ENCODE data around the gene ITGA3. TPM values are rescaled to one million over a fixed set of nuclear protein-coding genes. Genes with fewer than 3 reads are reported as not detected.

ITGA3 gene
- total RNA-seq, 1 experiment from 2014 or later = 1.4 TPM

DNA sequence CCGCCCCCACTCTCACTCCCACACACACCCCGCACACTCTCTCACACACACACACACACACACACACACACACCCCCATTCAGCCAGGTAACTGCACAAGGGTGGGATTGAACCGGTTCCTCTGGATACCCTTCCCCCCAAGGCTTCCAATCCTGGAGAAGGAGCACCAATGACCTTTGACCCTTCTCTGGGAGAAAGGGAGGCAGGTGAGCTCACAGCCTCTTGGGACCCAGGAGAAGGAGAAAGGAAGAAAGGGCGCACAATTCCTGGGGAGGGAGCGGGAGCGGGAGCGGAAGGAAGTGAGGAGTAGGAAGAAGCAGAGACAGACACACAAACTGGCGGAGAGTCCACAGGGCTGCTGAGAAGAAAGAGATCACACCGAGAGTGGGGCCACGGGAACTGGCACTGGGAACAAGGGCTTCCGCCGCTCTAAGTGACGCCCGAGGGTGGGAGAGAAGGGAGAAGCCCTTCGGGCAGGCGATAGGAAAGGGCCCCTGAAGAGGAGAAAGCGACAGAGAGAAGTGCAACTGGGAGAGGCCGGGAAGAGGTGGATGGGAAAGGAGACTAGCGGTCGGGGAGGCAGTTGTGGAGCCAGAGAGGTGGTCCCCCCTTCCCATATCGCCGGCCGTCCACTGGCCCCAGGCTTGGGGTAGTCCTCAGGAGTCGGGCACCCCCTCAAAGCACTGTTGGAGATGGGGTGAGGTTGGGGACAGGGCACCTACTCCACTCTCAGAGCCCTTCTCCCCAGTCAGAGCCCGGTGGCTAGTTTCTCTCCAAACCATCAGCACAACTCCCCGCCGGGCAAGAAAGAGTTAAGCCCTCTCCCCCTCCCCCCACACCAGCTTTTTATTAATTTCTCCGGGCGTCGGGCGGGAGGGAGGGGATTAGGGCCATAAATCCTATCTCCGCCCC is 72.8 kb downstream of the ITGA3 start:
- ChIA-PET CTCF (interaction anchor here (0.6 to 0.7 kb wide), 3 partner anchors 10 to 125 kb away, joined by 3 to 8 read pairs (median 3); no protein-coding TSS in a partner anchor), POLR2A (ENCODE audit: low non-redundant PET) (no interaction called here)
- Histone ChIP-seq H3K27ac (ENCODE audit: low read depth, low read length, poor library complexity, severe bottlenecking) (peak overlapping the region; percentile 90), H3K27me3 (replicated peaks; ENCODE audit: insufficient read depth, low read depth, low read length, poor library complexity) (no peaks in the 10 kb centered on the region), H3K9me3 (ENCODE audit: low read depth, low read length, poor library complexity, severe bottlenecking) (no peaks in the 10 kb centered on the region), H3K36me3 (ENCODE audit: insufficient read depth, low read length, poor library complexity, severe bottlenecking) (no peaks in the 10 kb centered on the region), H3K4me3 (ENCODE audit: low read depth, low read length, poor library complexity, severe bottlenecking) (peak overlapping the region; percentile 81), H3K4me1 (ENCODE audit: insufficient read depth, low read length, poor library complexity, severe bottlenecking) (peaks cover 40% of the 10 kb centered on the region)
- DNase-seq (ENCODE audit: low spot score) = peak; percentile 85
- TF ChIP-seq, protein P1, sequence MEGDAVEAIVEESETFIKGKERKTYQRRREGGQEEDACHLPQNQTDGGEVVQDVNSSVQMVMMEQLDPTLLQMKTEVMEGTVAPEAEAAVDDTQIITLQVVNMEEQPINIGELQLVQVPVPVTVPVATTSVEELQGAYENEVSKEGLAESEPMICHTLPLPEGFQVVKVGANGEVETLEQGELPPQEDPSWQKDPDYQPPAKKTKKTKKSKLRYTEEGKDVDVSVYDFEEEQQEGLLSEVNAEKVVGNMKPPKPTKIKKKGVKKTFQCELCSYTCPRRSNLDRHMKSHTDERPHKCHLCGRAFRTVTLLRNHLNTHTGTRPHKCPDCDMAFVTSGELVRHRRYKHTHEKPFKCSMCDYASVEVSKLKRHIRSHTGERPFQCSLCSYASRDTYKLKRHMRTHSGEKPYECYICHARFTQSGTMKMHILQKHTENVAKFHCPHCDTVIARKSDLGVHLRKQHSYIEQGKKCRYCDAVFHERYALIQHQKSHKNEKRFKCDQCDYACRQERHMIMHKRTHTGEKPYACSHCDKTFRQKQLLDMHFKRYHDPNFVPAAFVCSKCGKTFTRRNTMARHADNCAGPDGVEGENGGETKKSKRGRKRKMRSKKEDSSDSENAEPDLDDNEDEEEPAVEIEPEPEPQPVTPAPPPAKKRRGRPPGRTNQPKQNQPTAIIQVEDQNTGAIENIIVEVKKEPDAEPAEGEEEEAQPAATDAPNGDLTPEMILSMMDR (conservative IDR thresholded peaks at IDR 0.05; ENCODE audit: low read depth, low read length) = no peak
- no peak for TF ChIP-seq EZH2 (IDR thresholded peaks at IDR 0.05; ENCODE audit: borderline replicate concordance, low read depth, low read length, poor library complexity, severe bottlenecking)
- no TSS peak for BruUV-seq (replicated peaks)
- intact Hi-C loops (cut with micrococcal nuclease; ENCODE audit: unreplicated experiment) = no loop called here

DNA sequence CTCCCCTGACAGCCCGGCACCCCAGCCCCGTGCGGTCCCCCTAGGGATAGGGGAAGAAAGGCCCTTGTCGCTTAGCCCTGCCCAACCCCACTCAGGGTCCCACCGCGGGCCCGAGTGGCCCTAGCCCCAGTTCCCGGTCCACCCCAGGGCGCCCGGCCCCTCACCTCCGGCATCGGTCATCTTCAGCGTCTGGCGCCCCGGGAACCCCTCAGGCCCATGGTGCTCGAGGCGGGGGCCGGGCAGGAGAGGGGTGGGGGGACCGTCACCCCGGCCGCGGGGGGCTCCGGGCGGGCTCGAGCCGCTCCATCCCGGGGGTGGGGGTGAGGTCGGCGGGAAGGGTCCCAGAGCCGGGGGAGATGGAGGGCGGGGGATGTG is 73.4 kb downstream of the ITGA3 start:
- ChIA-PET POLR2A (ENCODE audit: low non-redundant PET) (no interaction called here), CTCF (interaction anchor here (0.6 to 1.4 kb wide), 3 partner anchors 10 to 71 kb away, joined by 3 to 8 read pairs (median 3); no protein-coding TSS in a partner anchor)
- intact Hi-C loops (cut with micrococcal nuclease; ENCODE audit: unreplicated experiment) = no loop called here
- no peak for TF ChIP-seq EZH2 (IDR thresholded peaks at IDR 0.05; ENCODE audit: borderline replicate concordance, low read depth, low read length, poor library complexity, severe bottlenecking)
- TF ChIP-seq, protein P1 (conservative IDR thresholded peaks at IDR 0.05; ENCODE audit: low read depth, low read length) = no peak
- BruUV-seq (replicated peaks) = no TSS peak
- no peaks in the 10 kb centered on the region for H3K36me3 ChIP-seq (ENCODE audit: insufficient read depth, low read length, poor library complexity, severe bottlenecking)
- peaks cover 40% of the 10 kb centered on the region for H3K4me1 ChIP-seq (ENCODE audit: insufficient read depth, low read length, poor library complexity, severe bottlenecking)
- no peaks in the 10 kb centered on the region for H3K9me3 ChIP-seq (ENCODE audit: low read depth, low read length, poor library complexity, severe bottlenecking)
- H3K27me3 ChIP-seq (replicated peaks; ENCODE audit: insufficient read depth, low read depth, low read length, poor library complexity) = no peaks in the 10 kb centered on the region
- peak overlapping the region; percentile 90 for H3K27ac ChIP-seq (ENCODE audit: low read depth, low read length, poor library complexity, severe bottlenecking)
- H3K4me3 ChIP-seq (ENCODE audit: low read depth, low read length, poor library complexity, severe bottlenecking) = peak overlapping the region; percentile 81
- no peak for DNase-seq (ENCODE audit: low spot score)

DNA sequence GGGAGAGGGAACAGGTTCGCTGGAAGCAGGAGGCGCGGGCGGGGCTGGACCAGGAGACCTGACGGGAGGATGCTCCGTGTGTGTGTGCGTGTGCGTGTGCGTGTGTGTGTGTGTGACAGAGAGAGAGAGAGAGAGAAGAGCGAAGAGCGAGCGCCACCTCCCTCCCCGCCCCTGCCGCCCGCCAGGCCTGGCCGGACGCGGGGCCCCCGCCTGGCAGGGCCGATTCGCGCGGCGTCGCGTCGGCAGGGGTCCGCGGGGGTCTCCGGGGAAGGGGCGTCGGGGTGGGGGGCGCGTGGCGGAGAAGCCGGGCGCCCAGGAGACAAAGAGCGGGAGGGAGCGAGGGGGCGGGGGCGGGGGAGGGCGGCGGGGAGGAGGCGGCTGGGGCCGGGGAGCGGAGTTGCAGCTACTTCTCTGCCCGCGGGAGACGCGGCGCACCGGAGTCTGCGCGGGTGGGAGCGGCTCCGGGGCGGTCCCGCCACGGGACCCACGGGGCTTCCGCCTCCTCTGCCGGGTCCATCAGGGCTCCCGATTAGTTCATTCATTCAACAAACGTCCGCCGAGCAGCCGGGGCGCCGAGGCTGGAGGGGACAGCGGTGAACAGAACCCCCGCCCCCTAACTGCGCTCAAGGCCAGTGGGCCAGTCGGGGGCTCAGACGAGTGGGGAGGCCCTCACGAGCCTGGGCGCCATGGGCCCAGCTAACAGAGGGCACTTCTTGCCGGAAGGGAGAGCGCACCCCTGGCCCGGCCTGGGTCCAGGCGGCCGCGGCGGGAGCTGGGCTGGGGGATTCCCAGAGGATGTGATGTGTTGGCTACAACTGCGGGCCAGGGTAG is 74.0 kb downstream of the ITGA3 start, which contains the start of gene SAMD14:
Gene SAMD14 (minus strand): TSS at position 433 of the 831 bp plus-strand sequence. CDS start 5,201 bp downstream, outside the sequence.
- Histone ChIP-seq H3K9me3 (ENCODE audit: low read depth, low read length, poor library complexity, severe bottlenecking) (no peaks in the 10 kb centered on the region), H3K27me3 (replicated peaks; ENCODE audit: insufficient read depth, low read depth, low read length, poor library complexity) (no peaks in the 10 kb centered on the region), H3K27ac (ENCODE audit: low read depth, low read length, poor library complexity, severe bottlenecking) (peak within 1 kb of the TSS; percentile 90), H3K36me3 (ENCODE audit: insufficient read depth, low read length, poor library complexity, severe bottlenecking) (peaks cover 5% of the 10 kb centered on the region), H3K4me1 (ENCODE audit: insufficient read depth, low read length, poor library complexity, severe bottlenecking) (peaks cover 36% of the 10 kb centered on the region), H3K4me3 (ENCODE audit: low read depth, low read length, poor library complexity, severe bottlenecking) (peak within 1 kb of the TSS; percentile 81)
- intact Hi-C loops (cut with micrococcal nuclease; ENCODE audit: unreplicated experiment) = no loop called here
- no TSS peak for BruUV-seq (replicated peaks)
- no peak for TF ChIP-seq EZH2 (IDR thresholded peaks at IDR 0.05; ENCODE audit: borderline replicate concordance, low read depth, low read length, poor library complexity, severe bottlenecking)
- TF ChIP-seq, protein P1 (conservative IDR thresholded peaks at IDR 0.05; ENCODE audit: low read depth, low read length) = no peak
- ChIA-PET POLR2A (ENCODE audit: low non-redundant PET) (no interaction called here), CTCF (interaction anchor here (0.6 to 1.4 kb wide), 2 partner anchors 9 to 24 kb away, joined by 3 read pairs; no protein-coding TSS in a partner anchor)
- peak; percentile 89 for DNase-seq (ENCODE audit: low spot score)

Data from A673 (cell line).